ENCODE data around the gene CHADL.

GRCh38 chr22:41280065-41280464, 39.3 kb upstream of the CHADL start:
- TF ChIP-seq CTCF (optimal IDR thresholded peaks at IDR 0.05 in 1 of 3, IDR thresholded peaks at IDR 0.05 in 1 of 3, conservative IDR thresholded peaks at IDR 0.05 in 1 of 3; ENCODE audit: extremely low read depth in 1 of 3, insufficient read depth in 2 of 3, low read length in 3 of 3) = no peak
- no peak for TF ChIP-seq EZH2 (IDR thresholded peaks at IDR 0.05; ENCODE audit: low read length)
